ENCODE results near the gene SMPDL3B.

GRCh38 chr1:27993241-27993640, 58.4 kb downstream of the SMPDL3B start:
- TF ChIP-seq POLR2A (IDR thresholded peaks at IDR 0.05) (no peak), EP300 (IDR thresholded peaks at IDR 0.05) (no peak)

Data from tibial nerve (tissue), 3 donors.